HG02610 (cell line): Measurements from ENCODE around the gene RASAL3.
"Not testable (repeated sequence)": the region's sequence is repeated elsewhere in the genome, so short reads cannot be mapped to it uniquely, and the experiment has no call there.

Experiments used
- ATAC-seq: cut with Tn5 transposase; IDR thresholded peaks from one replicate; pipeline ENCODE4 v1.9.1; 2021; ENCODE audit warnings: mild to moderate bottlenecking, moderate library complexity; ENCODE audit not compliant: unreplicated experiment

RASAL3 gene

DNA sequence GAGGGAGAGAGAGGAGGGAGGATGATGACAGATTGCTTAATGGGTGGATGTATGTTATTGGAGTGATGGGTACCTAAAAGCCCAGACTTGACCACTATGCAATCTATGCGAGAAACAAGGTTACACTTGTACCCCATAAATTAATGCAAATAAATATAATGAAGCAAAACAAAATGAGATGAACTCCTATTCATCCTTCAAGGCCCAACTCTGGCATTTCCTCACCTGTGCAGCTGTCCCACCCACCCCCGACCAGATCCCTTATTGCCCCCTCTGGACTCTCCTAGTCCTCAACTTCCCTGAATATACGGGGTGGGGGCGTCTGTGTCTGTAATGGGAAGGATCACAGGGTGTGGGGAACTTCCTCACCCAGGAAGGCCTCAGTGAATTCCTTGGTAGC lies 10.8 kb upstream of the RASAL3 start:
- ATAC-seq = no peak

DNA sequence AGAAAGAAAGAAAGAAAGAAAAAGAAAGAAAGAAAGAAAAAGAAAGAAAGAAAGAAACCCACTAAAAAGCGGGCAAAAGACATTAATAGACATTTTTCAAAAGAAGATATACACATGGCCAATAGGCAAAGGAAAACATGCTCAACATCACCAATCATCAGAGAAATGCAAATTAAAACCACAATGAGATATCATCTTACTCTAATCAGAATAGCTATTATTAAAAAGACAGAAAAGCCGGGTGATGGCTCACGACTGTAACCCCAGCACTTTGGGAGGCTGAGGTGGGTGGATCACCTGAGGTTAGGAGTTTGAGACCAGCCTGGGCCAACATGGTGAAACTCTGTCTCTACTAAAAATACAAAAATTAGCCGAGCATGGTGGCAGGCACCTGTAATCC lies 9.5 kb upstream of the RASAL3 start:
- not testable (repeated sequence) for ATAC-seq

DNA sequence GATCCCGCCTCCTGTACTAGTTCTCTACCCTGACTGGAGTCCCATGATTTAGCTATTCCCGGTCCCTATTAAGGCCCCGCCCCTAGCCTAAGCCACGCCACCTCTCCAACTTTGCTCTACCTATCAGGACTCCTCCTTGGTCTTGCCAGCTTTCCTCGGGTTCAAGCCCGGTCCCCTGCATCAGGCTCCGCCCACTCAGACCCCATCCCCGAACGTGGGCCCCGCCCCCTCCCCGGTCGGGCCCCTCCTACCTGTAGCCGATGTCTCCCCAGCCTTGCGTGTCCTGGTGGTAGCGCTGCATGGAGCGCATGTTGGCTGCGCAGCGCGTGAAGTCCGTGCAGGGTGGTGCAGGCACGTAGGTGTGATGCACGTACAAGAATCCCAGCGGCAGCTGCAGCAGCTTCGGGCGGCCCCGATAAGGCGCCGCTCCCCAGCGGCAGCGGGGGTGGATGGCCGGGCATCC lies 7.3 kb upstream of the RASAL3 start:
- ATAC-seq = no peak

DNA sequence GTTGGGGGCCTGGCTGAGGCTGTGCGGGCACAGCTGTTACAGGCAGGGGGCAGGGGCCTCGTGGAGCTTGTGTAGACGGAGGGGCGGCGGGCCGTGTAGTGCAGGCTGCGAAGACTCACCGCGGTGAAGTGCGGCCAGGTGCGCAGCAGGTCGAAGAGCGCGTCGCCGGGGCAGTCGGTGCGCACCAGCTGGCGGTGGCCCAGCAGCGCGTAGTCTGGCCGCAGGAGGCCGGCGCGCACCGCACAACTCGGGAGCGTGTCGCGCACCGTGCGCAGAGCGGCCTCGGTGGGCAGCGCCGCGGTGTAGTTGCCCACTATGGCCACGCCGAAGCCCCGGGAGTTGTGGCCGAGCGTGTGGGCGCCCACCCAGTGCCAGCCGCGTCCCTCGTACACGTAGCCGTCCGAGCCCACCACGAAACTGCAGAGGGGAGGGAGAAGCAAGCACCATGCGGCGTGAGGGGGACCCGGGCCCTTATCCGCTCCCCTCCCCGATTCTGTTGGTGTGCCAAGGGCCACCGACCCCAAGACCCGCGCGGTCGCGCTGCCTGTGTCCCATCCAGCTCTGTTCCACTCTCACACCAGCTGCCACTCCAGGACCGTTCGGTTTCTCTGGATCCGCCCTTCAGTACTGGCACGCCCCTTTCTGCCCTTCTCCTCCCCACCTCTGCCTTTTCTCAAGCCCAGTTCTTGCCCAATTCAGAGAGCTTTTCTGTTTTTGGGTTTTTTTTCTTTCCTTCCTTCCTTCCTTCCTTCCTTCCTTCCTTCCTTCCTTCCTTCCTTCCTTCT lies 5.4 kb upstream of the RASAL3 start:
- ATAC-seq = no peak

DNA sequence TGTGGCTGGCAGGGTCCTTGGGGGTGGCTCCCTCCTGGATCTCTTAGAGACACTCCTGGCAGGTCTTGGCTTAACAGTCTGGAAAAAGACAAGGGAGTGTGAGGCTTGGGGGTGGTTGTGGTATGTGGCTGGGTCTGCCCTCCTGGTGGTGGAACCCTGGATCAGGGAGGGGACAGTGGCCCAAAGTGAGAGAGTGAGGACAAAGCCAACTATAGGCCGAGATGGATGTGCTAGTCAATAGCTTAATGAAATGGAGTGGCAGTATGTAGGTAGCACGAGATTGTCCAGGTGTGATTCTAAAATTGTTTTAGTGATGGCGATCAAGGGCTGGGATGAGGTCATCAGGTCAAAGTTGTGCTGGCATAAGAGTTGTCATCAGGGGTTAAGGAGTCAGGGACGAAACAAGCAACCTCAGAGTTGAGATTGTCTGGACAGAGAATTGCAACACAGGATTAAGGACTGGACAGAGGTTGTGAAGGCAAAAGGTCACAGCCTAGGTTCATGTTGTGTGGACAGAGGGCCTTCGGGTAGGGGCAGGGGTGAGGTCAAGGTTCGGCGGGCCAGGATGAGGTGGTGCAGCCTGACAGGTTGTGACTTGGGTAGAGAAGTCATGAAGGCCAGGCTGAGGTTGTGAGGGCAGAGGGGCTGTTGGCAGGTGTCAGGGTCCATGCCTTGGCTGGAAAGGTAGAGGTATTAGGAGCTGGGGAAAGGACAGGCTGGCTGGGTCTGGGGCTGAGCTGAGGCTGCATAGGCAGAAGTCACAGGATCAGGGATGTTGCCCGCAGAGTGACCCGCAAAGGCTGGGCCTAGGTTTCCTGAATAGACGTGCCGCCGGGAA lies 4.5 kb upstream of the RASAL3 start:
- ATAC-seq = no peak

DNA sequence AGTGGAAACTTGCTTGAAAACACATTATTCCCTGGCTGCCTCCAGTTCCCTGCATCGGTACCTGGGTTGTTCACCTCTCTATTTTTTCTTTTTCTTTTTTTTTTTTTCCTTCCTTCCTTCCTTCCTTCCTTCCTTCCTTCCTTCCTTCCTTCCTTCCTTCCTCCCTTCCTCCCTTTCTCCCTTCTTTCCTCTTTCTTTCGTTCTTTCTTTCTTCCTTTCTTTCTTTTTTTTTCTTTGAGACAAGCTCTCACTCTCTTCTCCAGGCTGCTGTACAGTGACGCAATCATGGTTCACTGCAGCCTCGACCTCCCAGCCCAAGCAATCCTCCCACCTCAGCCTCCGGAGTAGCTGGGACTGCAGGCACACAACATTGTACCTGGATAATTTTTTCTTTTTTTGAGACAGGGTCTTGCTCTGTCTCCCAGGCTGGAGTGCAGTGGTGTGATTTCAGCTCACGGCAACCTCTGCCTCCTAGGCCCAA lies 3.4 kb upstream of the RASAL3 start:
- no peak for ATAC-seq

DNA sequence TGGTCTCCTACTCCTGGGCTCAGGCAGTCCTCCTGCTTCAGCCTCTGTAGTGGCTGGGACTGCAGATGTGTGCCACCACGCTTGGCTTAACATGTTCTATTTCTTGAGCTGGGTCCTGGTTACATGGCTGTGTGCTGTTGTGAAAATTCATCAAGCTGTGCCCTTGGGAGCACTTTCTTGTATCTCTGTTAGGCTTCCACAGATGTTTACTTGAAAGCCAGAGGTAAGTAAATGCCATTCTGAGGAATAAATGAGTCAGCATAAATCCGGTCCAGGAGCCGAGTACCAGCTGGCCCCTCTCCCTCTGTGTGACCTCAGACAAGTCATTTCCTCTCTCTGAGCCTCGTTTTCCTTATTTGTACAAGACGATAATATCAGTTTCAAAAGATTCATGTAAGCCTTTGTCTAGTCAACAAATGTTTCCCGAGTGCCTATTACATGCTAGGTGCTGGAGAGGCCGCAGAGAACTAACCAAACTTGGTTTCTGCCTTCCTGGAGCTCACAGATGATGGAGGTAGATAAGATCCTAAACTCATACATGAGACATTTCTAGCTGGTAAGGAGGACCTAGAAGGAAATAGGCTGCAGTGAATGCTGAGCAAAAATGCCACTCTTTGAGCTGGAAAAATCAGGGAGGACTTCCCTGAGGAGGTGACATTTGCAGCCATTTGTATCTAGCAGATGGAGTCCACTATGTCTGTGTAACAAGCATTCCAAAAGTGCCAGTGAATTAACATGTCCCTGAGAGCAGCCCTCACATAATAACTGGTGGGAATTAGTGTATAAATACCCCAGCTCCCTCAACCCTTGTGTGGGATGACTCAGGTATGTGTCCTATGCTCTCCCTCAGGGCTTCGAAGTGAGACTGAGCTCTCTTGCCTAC lies 2.7 kb upstream of the RASAL3 start:
- ATAC-seq = peak; percentile 51

DNA sequence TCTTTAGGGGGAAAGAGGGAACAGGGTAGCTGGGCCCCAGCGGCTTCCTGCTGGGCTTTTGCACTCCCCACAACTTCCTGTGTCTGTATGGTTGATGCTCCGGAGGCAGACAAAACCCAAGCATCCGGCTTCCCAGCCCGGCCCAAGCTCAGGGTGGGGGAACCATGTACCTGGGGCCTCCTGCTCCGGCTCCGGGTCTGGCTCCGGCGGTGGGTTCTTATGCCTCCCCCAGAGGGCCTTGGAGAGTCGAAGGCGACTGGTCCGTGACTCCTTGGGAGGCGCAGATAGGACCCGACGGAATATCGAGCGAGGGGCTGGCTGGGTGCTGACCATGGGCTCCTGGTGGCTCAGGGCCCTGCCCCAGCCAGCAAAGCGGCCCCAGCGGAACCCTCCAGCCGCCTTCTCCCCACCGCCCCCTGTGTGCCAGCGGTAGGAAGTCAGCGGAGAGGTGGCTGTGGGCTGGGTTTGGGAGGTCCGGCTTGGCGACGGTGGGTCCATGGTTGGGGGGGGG lies 428 bp downstream of the RASAL3 start:
- peak; percentile 45 for ATAC-seq

DNA sequence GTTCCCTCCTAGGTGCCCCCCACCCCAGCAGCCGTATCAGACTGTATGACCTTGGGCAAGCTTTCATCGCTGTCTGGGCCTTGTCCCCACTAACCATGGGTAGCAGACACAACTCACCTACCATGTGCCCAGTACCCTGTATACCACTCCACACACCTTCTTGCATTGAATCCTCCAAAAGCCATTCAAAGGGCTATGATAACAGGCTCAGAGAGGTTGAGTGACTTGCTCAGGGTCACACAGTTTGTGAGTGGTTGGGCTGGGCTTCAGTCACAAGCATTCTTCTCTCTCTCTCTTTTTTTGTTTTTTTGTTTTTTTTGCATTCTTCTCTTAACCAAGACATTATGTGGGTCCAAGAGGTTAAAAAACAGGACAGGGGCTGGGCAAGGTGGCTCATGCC lies 2.6 kb downstream of the RASAL3 start:
- no peak for ATAC-seq

DNA sequence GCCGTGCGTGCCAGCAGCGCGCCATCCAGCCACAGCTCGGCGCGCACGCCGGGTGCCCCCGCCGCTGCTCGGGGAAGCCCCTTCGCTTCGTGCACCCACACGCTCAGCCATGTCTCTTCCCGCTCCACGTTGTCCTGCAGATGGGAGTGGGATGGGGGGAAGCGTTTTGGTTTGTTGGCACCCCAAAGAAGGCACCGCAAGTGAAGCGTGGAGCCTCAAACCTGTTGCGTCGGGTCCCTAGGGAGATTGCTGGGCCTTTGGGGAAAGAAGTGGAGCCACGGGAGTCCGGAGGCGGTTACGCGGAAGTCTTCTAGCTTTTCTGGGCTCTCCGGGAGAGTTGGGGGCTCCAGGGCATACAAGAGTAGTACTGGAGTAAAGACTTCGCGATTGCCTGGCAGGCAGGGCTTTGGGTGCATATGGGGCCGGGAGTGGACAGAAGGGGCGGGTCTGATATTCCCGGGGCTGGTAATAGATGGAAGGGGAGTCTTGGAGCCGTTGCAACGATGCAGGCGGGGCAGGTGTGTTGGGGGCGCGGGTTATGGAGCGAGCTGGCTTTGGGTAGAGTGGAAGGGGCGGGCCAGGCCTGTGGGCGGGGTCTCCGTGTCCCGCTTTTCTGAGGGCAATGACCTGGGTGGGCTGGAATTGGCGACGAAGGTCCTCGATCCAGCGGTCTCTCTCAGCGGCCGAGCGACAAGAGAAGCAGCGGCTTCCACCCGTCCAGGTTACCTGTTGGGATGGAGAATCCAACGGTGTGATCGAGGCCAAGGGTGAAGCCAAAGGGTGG lies 6.5 kb downstream of the RASAL3 start:
- ATAC-seq = no peak

DNA sequence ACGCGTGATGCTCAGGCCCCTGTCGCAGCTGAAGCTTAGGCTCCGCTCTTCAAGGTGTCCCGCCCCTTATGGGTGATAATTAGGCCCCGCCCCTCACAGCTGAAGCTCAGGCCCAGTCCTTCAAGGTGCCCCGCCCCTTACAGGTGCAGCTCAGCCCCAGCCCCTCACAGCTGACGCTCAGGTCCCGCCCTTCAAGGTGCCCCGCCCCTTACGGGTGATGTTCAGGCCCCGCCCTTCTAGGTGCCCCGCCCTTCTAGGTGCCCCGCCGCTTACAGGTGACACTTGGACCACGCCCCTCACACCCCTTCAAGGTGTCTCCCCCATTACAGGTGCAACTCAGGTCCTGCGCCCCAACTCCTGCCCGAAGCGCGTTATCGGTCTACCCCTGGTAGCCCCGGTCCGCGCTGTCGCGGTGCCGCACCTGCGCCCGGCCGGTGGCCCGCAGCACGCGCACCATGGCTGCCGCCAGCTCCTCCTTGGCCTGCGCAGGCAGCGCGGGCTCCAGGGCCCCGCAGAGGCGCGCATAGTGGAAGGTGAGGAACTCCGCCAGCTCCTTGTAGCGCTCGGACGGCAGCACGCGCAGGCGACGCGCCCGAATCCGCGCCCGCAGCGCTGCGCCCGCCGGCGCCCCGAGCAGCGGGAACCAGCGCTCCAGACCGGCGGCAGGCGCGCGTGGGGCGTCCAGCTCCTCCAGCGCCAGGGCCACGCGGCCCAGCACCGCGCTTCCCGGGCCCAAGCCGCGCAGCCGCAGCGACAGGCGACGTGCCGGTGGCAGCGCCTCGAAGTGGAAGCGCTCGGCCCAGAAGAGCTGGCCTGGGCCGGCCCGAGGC lies 7.3 kb downstream of the RASAL3 start:
- ATAC-seq = no peak

DNA sequence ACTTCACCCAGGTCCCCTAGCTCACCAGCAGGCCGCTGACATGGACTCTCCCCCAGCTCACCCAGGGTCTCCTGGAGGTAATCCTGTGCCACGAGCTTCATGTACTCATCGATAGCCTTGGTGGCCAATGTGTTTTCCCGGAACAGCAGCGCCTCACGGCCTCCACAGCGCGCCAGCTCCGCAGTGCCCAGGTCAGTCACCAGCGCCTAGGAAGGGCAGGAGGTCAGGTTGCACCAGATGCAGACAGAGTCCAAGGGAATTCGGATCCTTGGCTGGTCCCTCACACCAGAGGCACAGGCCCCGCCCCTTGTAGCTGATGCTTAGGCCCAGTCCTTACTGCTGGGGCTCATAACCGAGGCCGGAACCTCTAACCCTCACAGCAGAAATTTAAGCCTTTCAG lies 7.9 kb downstream of the RASAL3 start:
- ATAC-seq = no peak

DNA sequence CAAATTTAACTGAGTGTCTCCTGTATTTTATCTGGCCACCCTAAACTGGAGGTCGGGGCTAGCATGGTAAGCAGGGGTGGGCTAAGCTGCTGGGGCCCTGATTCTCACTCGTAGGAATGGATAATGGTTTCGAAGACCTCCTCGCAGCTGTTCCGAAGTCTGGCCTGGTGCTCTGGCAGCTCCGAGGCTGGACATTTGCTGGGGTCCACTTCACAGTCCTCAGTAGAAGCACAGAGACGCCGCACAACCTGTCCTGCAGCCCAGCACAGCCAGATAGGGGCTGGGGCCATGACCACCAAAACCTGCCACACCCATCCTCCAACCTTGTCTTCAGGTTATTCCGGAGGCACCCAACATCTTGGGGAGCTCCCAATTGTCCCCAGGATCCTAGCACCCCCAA lies 8.3 kb downstream of the RASAL3 start:
- ATAC-seq = no peak

DNA sequence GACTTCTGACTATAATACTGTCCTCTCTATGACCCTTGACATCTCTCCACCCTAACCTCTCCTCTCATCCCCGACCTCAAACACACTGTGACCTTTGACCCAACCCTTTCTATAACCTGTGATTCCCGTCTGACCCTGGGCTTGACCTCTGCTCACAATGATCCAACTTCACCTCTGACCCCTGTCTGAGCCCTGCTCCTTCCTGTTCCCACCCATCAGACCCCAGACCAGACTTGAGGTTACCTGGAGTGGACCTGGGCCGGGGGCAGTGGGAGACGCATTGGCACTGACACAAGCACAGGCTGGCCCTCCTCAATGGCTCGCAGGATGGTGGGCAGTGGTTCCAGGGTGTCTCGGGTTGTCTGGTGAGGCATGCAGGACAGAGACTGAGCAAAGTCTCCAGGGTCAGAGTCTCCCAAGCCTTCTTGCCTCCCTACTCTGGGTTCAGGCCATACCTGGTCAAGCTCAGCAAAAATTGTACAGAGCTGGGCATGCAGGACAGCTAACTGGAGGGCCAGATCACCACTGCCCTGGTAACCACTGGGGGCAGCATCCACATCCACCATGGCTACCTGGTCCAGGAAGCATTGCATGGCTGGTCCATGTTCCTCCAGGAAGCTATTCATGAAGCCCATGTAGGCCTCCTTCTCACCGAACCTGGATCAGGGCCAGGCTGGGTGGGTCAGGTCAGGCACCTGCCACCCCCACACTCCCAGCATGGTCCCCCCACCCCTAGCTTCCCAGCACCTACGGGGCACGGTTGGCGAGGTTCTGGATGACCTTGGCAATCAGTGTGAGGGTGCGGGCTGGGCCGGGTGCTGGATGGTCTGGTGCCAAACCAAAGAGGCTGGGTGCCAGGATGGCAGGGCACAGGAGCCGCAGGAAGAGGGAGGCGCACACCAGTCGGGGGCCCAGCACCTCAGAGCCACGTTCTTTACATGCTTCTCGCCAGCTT lies 10.2 kb downstream of the RASAL3 start:
- no peak for ATAC-seq

DNA sequence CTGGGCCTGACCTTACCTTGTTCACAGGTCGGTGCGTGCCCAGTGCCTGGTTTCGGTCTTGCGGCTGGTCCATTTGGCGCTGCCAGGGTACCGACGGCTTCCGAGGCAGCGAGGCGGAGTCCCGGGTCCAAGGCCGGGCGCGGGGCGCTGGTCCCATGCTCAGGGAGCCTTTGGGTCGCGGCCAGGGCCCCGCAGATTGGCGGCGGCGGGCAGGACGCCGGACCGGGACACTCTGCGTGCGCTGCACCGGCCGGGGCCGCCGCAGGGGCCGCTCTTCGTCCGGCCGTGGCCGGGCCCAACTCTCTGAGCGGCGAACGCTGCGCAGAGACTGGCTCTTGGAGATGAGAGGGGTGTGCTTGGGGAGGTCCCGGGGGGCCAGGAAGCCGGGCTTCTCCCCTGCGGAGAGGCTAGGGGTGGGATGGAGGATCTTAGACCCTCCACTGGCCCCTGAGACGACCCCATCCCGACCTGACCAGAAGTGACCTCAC lies 11.2 kb downstream of the RASAL3 start:
- ATAC-seq = no peak

DNA sequence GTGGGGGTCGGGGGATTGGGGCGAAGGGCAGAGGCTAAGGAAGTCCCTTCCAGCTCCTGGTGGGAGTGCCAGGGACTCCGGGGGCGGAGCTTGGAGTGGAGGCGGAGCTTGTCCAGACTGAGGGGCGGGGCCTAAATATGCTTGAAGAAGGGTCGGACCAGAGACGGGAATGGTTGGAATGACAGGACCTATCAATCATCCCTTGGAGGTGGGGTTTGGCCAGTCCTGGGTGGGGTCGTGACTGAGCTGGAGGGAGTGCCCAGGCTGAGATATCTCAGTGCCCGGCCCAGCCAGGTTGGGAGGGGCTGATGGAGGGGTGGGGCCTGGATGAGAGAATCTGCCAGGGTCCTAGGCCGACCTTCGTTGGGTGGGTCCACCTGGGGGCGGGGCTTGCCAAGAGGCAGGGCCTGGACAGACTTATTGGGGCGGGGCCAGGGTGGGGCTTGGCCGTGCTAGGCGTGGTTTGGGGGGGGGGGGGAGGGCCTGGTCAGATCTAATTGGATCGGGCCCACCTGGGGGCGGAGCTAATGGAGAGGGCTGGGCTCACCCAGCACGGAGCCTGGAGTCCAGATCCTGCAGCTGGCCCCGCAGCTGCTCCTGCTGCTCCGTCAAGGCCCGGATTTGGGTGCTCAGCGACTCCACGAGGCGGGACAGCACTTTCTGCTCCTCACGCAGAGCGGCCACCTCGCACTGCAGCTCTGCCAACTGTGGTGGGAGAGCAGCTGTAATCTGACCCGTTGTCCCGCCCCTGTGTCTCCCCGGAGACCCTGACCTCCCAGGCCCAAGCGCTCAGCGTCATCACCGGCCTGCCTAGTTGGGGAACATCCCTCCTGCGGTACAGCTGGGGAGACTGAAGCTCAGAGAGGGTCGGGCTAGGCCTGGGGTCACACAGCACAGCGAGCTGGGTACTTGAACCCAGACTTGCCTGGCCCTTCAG lies 12.0 kb downstream of the RASAL3 start:
- ATAC-seq = no peak

DNA sequence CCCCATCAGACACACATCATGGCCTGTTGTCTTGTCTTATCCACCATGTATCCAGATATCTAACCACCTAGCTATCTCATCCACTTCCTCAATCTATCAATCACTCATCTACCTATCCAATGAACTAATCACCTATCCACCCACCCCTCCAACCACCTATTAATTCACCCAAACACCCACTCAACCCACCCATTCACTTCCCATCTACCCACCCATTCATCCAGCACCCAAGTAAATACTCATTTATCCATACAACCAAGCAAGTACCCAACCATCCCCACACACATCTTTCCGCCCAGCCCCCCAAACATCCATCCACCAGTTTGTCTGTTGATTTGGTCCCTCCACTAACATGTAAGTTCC lies 13.8 kb downstream of the RASAL3 start:
- ATAC-seq = no peak
